IPS-20b (cell line): ENCODE data around the gene TOP2B.

Experiments
- H3K27ac ChIP-seq: one replicate; pipeline ENCODE4 v1.5.1; 2013; ENCODE audit warnings: low read length
- H3K27me3 ChIP-seq: 2 replicates; pipeline ENCODE4 v1.6.1; 2013; ENCODE audit warnings: mild to moderate bottlenecking, low read length, inconsistent platforms; ENCODE audit not compliant: insufficient read depth
- H3K36me3 ChIP-seq: 2 replicates; pipeline ENCODE4 v1.6.1; 2013; ENCODE audit warnings: low read depth, mild to moderate bottlenecking, inconsistent platforms, low read length, moderate library complexity; ENCODE audit not compliant: insufficient read depth
- H3K4me1 ChIP-seq: 2 replicates; pipeline ENCODE4 v1.6.1; 2013; ENCODE audit warnings: mild to moderate bottlenecking, control low read depth, inconsistent platforms, low read length, moderate library complexity; ENCODE audit not compliant: insufficient read depth
- H3K4me3 ChIP-seq: 2 replicates; pipeline ENCODE4 v1.5.1; 2013; ENCODE audit warnings: mild to moderate bottlenecking, low read length, inconsistent platforms
- H3K9ac ChIP-seq: 2 replicates; pipeline ENCODE4 v1.6.1; 2013; ENCODE audit warnings: low read depth, mild to moderate bottlenecking, inconsistent platforms, low read length, moderate library complexity
- H3K9me3 ChIP-seq: 2 replicates; pipeline ENCODE4 v1.6.1; 2013; ENCODE audit warnings: mild to moderate bottlenecking, low read depth, low read length, inconsistent platforms; ENCODE audit not compliant: insufficient read depth

The TOP2B gene

DNA sequence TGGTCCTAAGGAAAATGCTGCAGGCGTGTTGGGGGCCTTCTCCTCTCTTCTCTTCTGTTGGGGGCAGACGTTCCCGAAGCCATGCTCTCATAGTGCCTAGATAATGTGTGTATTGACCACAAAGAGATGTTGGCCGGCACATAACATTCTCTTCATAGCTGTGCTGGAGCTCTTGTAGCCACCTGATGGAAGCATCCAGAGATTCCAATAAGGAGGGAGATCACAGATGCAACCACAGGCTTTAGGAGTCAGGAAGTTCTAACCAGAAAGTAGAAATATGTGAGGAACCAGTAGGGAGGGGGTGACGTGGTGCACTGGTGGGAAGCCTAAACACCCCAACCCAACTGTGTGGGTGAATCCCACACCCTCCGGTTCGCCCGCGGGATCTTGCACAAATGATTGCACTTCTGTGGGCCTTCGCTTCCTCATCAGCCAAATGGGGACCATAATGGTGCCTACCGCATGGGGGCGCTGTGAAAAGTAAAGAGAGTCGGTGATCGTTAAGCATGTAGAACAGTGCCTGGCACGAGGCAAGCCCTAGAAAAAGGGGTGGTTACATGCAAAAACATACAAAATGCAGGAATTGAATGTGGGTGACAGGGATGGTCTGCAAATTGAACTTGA is 87.8 kb downstream of the TOP2B start:
- no peak overlapping the region for H3K9ac ChIP-seq
- peaks cover 2% of the 10 kb centered on the region; the same call in 1 of the 2 replicates for H3K4me1 ChIP-seq
- H3K27ac ChIP-seq, result no peak overlapping the region
- H3K4me3 ChIP-seq, result no peak overlapping the region
- H3K27me3 ChIP-seq, result no peaks in the 10 kb centered on the region
- H3K36me3 ChIP-seq, result no peaks in the 10 kb centered on the region
- H3K9me3 ChIP-seq, result no peaks in the 10 kb centered on the region

DNA sequence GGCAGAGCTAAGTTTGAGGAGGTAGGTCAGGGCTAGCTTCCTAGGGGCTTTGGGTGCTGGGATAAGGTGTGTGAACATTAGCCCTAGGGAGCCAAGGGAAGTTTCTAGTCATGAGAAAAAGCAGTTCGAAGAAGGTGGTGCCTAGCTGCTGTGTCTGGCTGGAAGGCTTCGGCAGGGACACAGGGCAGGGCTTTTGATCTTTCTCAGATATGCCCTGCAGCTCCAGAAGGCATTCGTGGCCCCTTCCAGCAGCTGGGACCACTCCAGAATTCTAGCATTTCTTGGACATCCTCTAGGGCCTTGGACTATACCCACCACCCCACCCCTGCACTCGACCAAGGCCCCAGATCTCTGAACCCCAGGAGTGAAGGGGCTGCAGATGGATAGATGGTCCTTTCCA is 88.6 kb downstream of the TOP2B start:
- H3K36me3 ChIP-seq, result no peaks in the 10 kb centered on the region
- no peaks in the 10 kb centered on the region; the same call in 1 of the 2 replicates for H3K4me1 ChIP-seq
- H3K27me3 ChIP-seq, result no peaks in the 10 kb centered on the region
- H3K9me3 ChIP-seq, result no peaks in the 10 kb centered on the region
- H3K4me3 ChIP-seq, result no peak overlapping the region
- no peak overlapping the region for H3K27ac ChIP-seq
- H3K9ac ChIP-seq, result no peak overlapping the region

DNA sequence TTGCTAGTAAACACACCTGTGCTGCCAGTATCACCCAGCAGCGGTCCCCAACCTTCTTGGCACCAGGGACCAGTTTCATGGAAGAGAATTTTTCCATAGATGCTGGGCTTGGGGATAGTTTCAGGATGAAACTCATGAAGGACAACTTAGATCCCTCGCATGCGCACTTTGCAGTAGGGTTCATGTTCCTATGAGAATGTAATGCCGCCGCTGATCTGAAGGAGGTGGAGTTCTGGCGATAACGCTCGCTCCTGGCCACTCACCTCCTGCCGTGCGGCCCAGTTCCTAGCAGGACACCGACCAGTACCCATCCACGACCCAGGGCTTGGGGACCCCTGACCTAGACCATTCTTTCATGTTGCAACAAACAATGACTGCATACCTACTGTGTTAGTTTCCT is 89.7 kb downstream of the TOP2B start:
- H3K27ac ChIP-seq, result no peak overlapping the region
- H3K27me3 ChIP-seq, result no peaks in the 10 kb centered on the region
- H3K9ac ChIP-seq, result no peak overlapping the region
- H3K4me3 ChIP-seq, result no peak overlapping the region
- no peaks in the 10 kb centered on the region; the same call in 1 of the 2 replicates for H3K4me1 ChIP-seq
- H3K9me3 ChIP-seq, result no peaks in the 10 kb centered on the region
- H3K36me3 ChIP-seq, result no peaks in the 10 kb centered on the region

DNA sequence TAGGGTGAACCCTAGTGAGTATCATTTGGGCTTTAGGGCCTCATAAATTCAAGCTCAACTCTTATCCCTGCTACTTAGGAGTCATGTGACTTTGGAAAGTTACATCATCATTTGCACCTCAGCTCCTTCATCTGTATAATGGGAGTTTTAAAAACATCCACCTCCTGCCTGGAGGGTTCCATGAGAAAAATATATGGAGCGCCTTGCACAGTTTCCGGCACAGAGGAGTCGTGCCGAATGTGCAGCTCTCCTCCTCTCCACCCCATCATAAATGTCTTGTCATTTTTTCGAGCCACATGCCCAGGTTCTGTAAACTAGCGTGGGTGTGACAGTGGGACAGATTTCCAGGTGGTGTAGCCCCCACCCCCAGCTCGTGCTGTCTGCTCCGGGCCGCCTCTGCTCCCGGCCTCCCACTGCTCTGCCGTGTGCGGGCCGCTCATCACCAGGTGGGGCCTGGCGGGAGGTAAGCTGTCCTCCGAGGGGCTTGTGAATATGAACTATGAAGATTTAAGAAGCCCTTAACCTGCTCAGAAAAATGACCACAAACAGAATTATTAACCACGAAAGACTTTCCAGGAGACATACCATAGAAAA is 90.4 kb downstream of the TOP2B start:
- H3K27me3 ChIP-seq, result no peaks in the 10 kb centered on the region
- H3K4me1 ChIP-seq, result no peaks in the 10 kb centered on the region; the same call in 1 of the 2 replicates
- no peaks in the 10 kb centered on the region for H3K36me3 ChIP-seq
- H3K27ac ChIP-seq, result no peak overlapping the region
- H3K9ac ChIP-seq, result no peak overlapping the region
- no peaks in the 10 kb centered on the region for H3K9me3 ChIP-seq
- H3K4me3 ChIP-seq, result no peak overlapping the region

DNA sequence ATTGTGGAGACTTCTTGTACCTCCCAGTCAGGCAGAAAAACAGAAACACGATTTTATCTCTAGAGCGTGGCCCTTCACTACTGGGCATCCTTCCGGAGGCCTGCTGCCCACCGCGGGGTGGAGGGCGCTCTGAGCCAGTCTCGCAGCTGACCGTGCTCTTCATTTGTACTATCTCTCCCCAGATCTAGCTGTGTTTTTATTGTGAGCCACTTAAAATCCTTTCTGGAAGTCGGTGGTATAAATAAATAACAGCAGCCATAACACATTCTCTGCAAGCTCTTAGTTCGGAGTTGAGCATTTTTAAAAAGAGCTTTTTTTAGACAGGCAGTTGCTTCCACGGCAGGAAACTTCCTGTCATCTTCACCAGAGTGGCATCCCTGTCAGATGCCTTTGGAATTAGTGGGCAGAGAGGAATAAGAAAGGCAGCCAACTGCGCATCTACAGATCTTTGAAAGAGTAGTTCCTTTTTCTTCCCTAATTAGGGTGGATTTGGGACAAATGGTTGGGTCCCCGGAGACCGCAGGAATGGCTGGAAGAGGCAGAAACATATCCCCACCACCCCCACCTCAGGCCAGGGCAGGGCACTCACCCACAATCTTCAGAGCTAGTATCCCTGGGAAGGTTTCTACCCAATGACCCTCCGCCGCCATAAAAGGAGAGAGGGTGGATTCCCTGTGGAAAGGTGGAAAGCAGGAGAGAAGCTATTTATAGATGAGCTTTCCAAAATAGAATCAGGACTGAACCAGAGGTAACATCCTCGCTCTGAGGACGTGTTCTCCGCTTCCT is 91.1 kb downstream of the TOP2B start:
- no peak overlapping the region for H3K9ac ChIP-seq
- no peaks in the 10 kb centered on the region for H3K27me3 ChIP-seq
- H3K4me1 ChIP-seq, result no peaks in the 10 kb centered on the region; the same call in 1 of the 2 replicates
- H3K4me3 ChIP-seq, result no peak overlapping the region
- H3K36me3 ChIP-seq, result no peaks in the 10 kb centered on the region
- no peaks in the 10 kb centered on the region for H3K9me3 ChIP-seq
- no peak overlapping the region for H3K27ac ChIP-seq

DNA sequence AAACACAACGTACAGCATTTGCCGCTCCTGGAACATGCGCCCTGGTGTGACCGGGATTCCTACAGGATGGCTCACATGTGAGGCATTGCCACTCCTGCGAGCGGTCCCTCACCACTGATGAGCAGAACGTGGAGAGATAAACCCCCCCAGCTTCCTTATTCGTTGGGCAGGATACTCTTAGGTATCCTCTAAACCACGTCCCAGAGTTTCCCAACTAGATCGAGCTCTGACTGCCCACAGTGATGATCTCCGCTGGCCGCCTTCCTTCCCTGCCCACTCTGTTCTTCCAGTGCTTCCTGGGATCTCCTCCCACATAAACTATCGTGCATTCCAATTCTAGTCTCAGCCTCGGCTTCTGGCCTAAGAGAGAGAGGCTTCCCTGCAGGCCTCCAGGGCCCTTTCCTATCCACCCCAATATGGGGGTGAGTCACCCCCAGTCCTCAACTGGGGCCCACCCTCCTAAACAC is 91.8 kb downstream of the TOP2B start:
- H3K9ac ChIP-seq, result no peak overlapping the region
- H3K4me3 ChIP-seq, result no peak overlapping the region
- H3K4me1 ChIP-seq, result no peaks in the 10 kb centered on the region; the same call in 1 of the 2 replicates
- no peak overlapping the region for H3K27ac ChIP-seq
- H3K9me3 ChIP-seq, result no peaks in the 10 kb centered on the region
- no peaks in the 10 kb centered on the region for H3K27me3 ChIP-seq
- H3K36me3 ChIP-seq, result no peaks in the 10 kb centered on the region

DNA sequence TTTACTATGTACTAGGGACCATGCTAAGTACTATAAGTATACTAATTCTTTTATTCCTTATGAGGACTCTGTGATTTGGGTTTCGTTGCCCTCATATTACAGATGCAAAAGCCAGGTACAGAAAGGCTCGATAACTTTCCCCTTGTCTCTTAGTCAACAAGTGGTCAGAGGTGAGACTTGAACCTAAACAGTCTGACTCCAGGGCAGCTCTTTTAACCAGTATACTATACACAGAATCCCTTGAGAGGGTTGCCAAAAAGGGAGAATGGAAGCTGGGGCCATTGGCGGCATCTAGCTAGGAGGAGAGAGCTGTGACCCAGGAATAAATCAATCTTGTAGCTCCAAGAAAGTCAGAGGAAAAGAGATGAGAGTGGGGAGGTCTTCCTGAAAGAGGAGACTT is 92.4 kb downstream of the TOP2B start:
- Histone ChIP-seq H3K9me3 (no peaks in the 10 kb centered on the region), H3K27ac (no peak overlapping the region), H3K4me1 (no peaks in the 10 kb centered on the region; the same call in 1 of the 2 replicates), H3K9ac (no peak overlapping the region), H3K27me3 (no peaks in the 10 kb centered on the region), H3K36me3 (no peaks in the 10 kb centered on the region), H3K4me3 (no peak overlapping the region)

DNA sequence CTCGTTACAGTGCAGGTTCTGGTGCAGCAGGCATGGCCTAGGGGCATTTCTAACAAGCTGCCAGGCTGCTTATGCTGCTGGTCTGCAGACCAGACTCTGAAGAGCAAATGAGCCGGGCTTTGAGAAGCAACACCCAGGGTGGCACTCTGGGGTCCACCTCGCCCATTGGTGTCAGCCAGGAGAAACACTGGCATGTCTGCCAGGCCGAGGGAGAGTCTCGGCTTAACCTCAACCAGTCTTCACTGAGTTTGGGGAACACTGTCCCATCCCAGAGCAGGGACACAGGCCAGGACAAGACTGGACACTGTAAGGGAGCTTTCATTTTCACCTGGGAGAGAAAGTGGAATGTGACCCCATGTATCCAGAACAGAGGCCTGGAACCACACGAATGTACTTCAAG is 93.4 kb downstream of the TOP2B start:
- Histone ChIP-seq H3K9me3 (no peaks in the 10 kb centered on the region), H3K4me1 (no peaks in the 10 kb centered on the region; the same call in 1 of the 2 replicates), H3K9ac (no peak overlapping the region), H3K27me3 (no peaks in the 10 kb centered on the region), H3K4me3 (no peak overlapping the region), H3K36me3 (no peaks in the 10 kb centered on the region), H3K27ac (no peak overlapping the region)

DNA sequence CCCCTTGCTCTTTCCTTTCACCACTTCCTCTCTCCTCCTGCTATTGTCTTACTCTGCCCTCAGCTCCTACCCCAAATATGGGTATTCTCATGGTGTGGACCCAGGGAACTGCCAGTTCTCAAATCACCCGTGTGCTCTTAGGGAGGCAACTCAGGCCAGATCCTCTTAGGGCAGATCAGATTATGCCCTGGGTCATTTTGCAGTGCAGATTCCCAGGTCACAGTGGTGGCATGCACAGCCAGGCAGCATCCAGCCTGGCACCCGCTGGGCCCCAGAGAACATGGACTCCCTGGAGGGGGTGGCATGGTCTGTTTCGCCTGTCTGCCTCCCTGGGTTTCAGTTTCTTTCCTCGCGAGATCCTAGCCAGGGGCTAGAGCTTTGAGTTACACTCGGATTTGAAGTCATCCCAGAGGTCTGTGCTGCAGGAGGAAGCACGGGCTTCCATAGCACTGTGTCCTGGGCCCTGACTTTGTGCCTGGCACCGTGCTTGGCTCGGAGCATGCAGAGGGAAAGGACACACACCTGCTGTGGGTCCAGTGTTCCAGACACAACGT is 96.1 kb downstream of the TOP2B start:
- no peaks in the 10 kb centered on the region for H3K4me1 ChIP-seq
- no peaks in the 10 kb centered on the region for H3K27me3 ChIP-seq
- no peak overlapping the region for H3K4me3 ChIP-seq
- no peaks in the 10 kb centered on the region for H3K9me3 ChIP-seq
- no peaks in the 10 kb centered on the region for H3K36me3 ChIP-seq
- no peak overlapping the region for H3K27ac ChIP-seq
- no peak overlapping the region for H3K9ac ChIP-seq

DNA sequence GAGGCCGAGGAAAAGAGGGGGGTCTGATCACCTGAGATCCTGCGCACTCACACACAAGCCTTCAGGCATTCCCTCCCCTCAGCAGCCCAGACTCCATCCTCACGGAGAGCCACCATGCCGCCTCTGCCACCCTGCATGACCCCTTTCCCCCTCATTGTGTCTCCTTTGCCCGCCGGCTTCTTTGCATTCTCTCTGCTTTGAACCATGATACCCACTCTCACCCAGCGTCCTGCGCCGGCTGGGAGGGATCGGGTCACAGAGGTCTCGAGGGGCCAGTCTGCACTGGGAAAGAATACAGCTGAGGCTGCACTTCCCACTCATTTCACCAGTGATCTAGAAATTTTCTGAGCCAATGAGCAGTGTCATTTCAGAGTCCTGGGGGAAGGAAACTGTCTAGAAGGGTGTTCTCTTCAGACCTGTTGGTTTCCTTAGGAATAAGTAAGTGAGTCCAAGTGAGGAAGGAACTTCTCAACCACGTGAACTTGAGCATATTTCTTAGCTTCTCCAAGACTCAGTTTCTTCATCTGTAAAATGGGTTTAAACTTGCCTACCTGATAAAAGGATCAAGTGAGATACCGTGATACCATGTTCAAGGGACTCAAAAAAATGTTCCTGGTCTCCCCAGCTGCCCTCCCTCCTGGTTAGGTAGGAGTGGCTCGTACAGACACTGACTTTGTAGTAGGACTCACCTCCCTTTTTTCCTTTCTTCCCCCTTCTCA is 96.7 kb downstream of the TOP2B start:
- no peaks in the 10 kb centered on the region for H3K9me3 ChIP-seq
- no peak overlapping the region for H3K4me3 ChIP-seq
- no peak overlapping the region for H3K9ac ChIP-seq
- no peaks in the 10 kb centered on the region for H3K4me1 ChIP-seq
- no peak overlapping the region for H3K27ac ChIP-seq
- H3K36me3 ChIP-seq, result no peaks in the 10 kb centered on the region
- no peaks in the 10 kb centered on the region for H3K27me3 ChIP-seq

DNA sequence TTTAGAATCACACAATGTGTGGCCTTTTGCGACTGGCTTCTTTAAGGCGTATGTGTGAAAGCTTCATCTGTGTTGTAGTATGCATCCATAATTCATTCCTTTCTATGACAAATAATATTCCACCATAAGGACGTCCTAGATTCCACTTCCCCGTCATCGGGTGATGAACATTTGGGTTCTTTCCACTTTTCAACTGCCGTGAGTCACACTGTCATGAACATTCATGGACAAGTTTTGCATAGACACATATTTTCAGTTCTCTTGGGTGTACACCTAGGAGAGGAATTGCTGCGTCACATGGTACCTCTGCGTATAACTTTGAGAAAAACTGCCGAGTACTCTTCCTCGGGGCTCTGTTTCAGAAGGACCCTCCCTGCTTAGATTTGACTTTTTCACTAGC is 97.3 kb downstream of the TOP2B start:
- Histone ChIP-seq H3K4me3 (no peak overlapping the region), H3K9ac (no peak overlapping the region), H3K36me3 (no peaks in the 10 kb centered on the region), H3K4me1 (no peaks in the 10 kb centered on the region), H3K27me3 (no peaks in the 10 kb centered on the region), H3K9me3 (no peaks in the 10 kb centered on the region), H3K27ac (no peak overlapping the region)
